NCI-H2081 (cell line): ENCODE measurements around the gene C6orf120.

Experiments used
- DNase-seq, 2 experiments: peaks; one replicate each; lab custom pipeline; 2025; lab: John Stamatoyannopoulos, UW

The C6orf120 gene

GRCh38 chr6:169725125-169726048 is 23.5 kb downstream of the C6orf120 start:
- DNase-seq, result peak in 1 of 2 experiments; percentile 19

- no peak for DNase-seq
These were observed 24.1 kb downstream of the C6orf120 start for GRCh38 chr6:169726049-169726400.

- no peak for DNase-seq
These were observed 25.0 kb downstream of the C6orf120 start for GRCh38 chr6:169726963-169727362.

GRCh38 chr6:169729961-169730360 is 28.0 kb downstream of the C6orf120 start:
- DNase-seq, result no peak

GRCh38 chr6:169738204-169738975 is 36.5 kb downstream of the C6orf120 start:
- DNase-seq, result no peak

GRCh38 chr6:169738976-169739529 is 37.1 kb downstream of the C6orf120 start:
- no peak for DNase-seq

- no peak for DNase-seq
These were observed 39.4 kb downstream of the C6orf120 start for GRCh38 chr6:169741344-169741743.

GRCh38 chr6:169745405-169745804 is 43.5 kb downstream of the C6orf120 start:
- no peak for DNase-seq

GRCh38 chr6:169746556-169746955 is 44.6 kb downstream of the C6orf120 start:
- no peak for DNase-seq

- peak; percentile 89 to 94 for DNase-seq
These were observed 49.5 kb downstream of the C6orf120 start, which contains the start of the genes DYNLT2 and ERMARD for GRCh38 chr6:169751242-169752073. DYNLT2 (minus strand) TSS chr6:169751572; CDS start chr6:169751458, 114 bp downstream. ERMARD (plus strand) TSS chr6:169751622; CDS start chr6:169751658, 36 bp downstream.

- DNase-seq, result no peak
These were observed 50.2 kb downstream of the C6orf120 start for GRCh38 chr6:169752074-169752623.
